ENCODE data around the gene CFAP97. TPM values are rescaled to one million over a fixed set of nuclear protein-coding genes. Genes with fewer than 3 reads are reported as not detected.

Gene CFAP97
- total and polyA plus RNA-seq, 2 donors from 2014 or later = 8.0 to 39.4 TPM

DNA sequence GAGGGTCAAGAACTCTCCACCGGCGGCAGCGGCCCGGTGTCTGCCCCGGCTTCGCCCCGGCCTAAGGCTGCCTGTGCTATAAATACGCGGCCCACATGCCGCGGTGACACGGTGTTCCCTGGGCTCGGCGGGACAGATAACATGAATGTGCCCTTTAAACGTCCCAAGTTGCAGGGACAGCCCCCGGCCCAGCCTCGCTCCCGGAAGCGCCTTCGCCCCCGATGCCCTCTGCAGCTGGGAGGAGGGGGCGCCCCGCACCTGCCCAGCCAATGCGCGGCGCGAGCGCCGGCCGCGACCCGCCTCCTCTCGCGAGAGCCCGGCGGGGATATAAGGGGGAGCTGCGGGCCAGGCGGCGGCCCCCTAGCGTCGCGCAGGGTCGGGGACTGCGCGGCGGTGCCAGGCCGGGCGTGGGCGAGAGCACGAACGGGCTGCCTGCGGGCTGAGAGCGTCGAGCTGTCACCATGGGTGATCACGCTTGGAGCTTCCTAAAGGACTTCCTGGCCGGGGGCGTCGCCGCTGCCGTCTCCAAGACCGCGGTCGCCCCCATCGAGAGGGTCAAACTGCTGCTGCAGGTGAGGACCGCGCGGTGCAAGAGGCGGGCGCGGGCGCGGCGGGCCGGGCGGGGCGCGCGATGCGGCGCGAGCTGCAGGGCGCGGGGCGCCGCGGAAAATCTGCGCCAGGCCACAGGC is 60.7 kb downstream of the CFAP97 start, which contains the start of gene SLC25A4:
SLC25A4 (plus strand) TSS at position 355 of the 689 bp plus-strand sequence; CDS start at position 462, 107 bp downstream.
- H3K27ac ChIP-seq (ENCODE audit: low read depth in 2 of 2, low read length in 2 of 2) = peak within 1 kb of the TSS; percentile 87 to 92
- DNase-seq = peak; percentile 90 to 95 (median 93)
- intact Hi-C loops (cut with DNase I) = no loop called here
- peaks cover 0 to 7% (median 5%) of the 10 kb centered on the region in 3 donors for H3K36me3 ChIP-seq (ENCODE audit: control insufficient read depth in 2 of 3, insufficient read depth in 3 of 3, low read length in 3 of 3)
- peak within 1 kb of the TSS; percentile 57 to 84 (median 81) for H3K4me3 ChIP-seq (ENCODE audit: low read length in 3 of 3)
- H3K27me3 ChIP-seq (ENCODE audit: control insufficient read depth, insufficient read depth, low read length) = no peaks in the 10 kb centered on the region
- peaks cover 0 to 19% (median 13%) of the 10 kb centered on the region in 3 donors for H3K4me1 ChIP-seq (ENCODE audit: control insufficient read depth in 2 of 3, insufficient read depth in 2 of 3, low read depth in 1 of 3, low read length in 3 of 3)
- no peak for FAIRE-seq
- H3K9ac ChIP-seq (ENCODE audit: low read length in 3 of 3) = peak within 1 kb of the TSS; percentile 31 to 85 (median 63)
- H3K9me3 ChIP-seq (ENCODE audit: control insufficient read depth in 2 of 3, insufficient read depth in 1 of 3, low read length in 3 of 3) = no peaks in the 10 kb centered on the region
- peak; percentile 38 for TF ChIP-seq CTCF (IDR thresholded peaks at IDR 0.05; ENCODE audit: borderline replicate concordance, extremely low read depth, insufficient read depth)

GRCh38 chr4:185142564-185142911 is 61.3 kb downstream of the CFAP97 start:
- Histone ChIP-seq H3K36me3 (ENCODE audit: control insufficient read depth in 2 of 3, insufficient read depth in 3 of 3, low read length in 3 of 3) (peaks cover 0 to 7% (median 5%) of the 10 kb centered on the region in 3 donors), H3K4me3 (ENCODE audit: low read length in 3 of 3) (peak overlapping the region; percentile 52 to 84 (median 65)), H3K27ac (ENCODE audit: low read depth in 2 of 2, low read length in 2 of 2) (peak overlapping the region; percentile 87 to 92), H3K9me3 (ENCODE audit: control insufficient read depth in 2 of 3, insufficient read depth in 1 of 3, low read length in 3 of 3) (no peaks in the 10 kb centered on the region), H3K4me1 (ENCODE audit: control insufficient read depth in 2 of 3, insufficient read depth in 2 of 3, low read depth in 1 of 3, low read length in 3 of 3) (peaks cover 0 to 19% (median 15%) of the 10 kb centered on the region in 3 donors), H3K27me3 (ENCODE audit: control insufficient read depth, insufficient read depth, low read length) (no peaks in the 10 kb centered on the region), H3K9ac (ENCODE audit: low read length in 3 of 3) (peak overlapping the region in 2 of 3 donors; percentile 43 to 70)
- intact Hi-C loops (cut with DNase I) = no loop called here
- DNase-seq (no peak), FAIRE-seq (no peak)
- TF ChIP-seq CTCF (IDR thresholded peaks at IDR 0.05; ENCODE audit: borderline replicate concordance, extremely low read depth, insufficient read depth) = no peak

DNA sequence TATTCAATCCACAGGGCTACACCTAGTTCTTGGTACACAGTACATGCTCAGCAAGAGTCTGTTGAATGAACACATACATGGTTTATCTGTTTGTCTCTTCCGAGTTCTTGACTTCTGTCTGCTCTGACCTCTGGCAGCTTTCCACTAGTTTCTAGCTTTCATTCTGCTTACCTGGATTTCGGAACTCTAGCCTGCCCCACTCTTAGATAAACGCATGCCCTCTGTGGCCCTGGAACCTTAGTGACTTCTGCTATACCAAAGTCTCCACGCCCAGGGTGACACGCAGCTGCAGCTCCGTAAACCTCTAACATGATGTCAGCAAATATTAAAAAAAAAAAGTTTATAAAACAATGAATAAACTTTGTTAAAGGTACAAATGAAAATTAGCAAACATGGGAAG is 62.0 kb downstream of the CFAP97 start:
- Histone ChIP-seq H3K27ac (ENCODE audit: low read depth in 2 of 2, low read length in 2 of 2) (no peak overlapping the region), H3K4me3 (ENCODE audit: low read length in 3 of 3) (no peak overlapping the region), H3K9me3 (ENCODE audit: control insufficient read depth in 2 of 3, insufficient read depth in 1 of 3, low read length in 3 of 3) (no peaks in the 10 kb centered on the region), H3K9ac (ENCODE audit: low read length in 3 of 3) (no peak overlapping the region), H3K36me3 (ENCODE audit: control insufficient read depth in 2 of 3, insufficient read depth in 3 of 3, low read length in 3 of 3) (peaks cover 0 to 7% (median 5%) of the 10 kb centered on the region in 3 donors), H3K4me1 (ENCODE audit: control insufficient read depth in 2 of 3, insufficient read depth in 2 of 3, low read depth in 1 of 3, low read length in 3 of 3) (peaks cover 0 to 19% (median 15%) of the 10 kb centered on the region in 3 donors), H3K27me3 (ENCODE audit: control insufficient read depth, insufficient read depth, low read length) (no peaks in the 10 kb centered on the region)
- DNase-seq (no peak), FAIRE-seq (no peak)
- intact Hi-C loops (cut with DNase I) = no loop called here
- no peak for TF ChIP-seq CTCF (IDR thresholded peaks at IDR 0.05; ENCODE audit: borderline replicate concordance, extremely low read depth, insufficient read depth)

All from kidney (tissue), 14 donors.